K562 (cell line): ENCODE results near the gene TLE7.

ENCODE experiments used
- NFIC ChIP-seq: fragments of 450-650 bp; IDR thresholded peaks from 2 replicates; pipeline ENCODE4 v1.6.1; 2017; ENCODE audit warnings: mild to moderate bottlenecking, inconsistent platforms
- RAD51 ChIP-seq: fragments of 450-650 bp; IDR thresholded peaks from 2 replicates; pipeline ENCODE4 v1.7.1; 2016; ENCODE audit warnings: low read depth, mild to moderate bottlenecking, borderline replicate concordance
- RB1 ChIP-seq: fragments of 450-650 bp; IDR thresholded peaks from 2 replicates; pipeline ENCODE4 v1.6.1; 2017; ENCODE audit warnings: low read depth, mild to moderate bottlenecking
- SMARCC2 ChIP-seq: fragments of 450-650 bp; IDR thresholded peaks from 2 replicates; pipeline ENCODE4 v1.6.1; 2017; ENCODE audit warnings: antibody characterized with exemption, moderate library complexity, mild to moderate bottlenecking, low read depth
- SRF ChIP-seq, 2 experiments: fragments of 250-450, 450-650 bp in 1 of 2; sonication (Bioruptor Pico) in 1 of 2; sonication (generic) in 1 of 2; formaldehyde crosslinking; IDR thresholded peaks; 2 replicates each; pipeline versions ENCODE4 v1.5.0 to v1.5.1; 2020 to 2022; ENCODE audit warnings: mild to moderate bottlenecking in 1 of 2, missing genetic modification reagents in 1 of 2
- YY1 ChIP-seq, 3 experiments: IDR thresholded peaks; 2 replicates each; pipeline ENCODE4 v1.6.1; 2011; ENCODE audit warnings: low read length in 2 of 3, mild to moderate bottlenecking in 2 of 3, moderate library complexity in 2 of 3, borderline replicate concordance in 1 of 3, control low read depth in 1 of 3, low read depth in 1 of 3; ENCODE audit not compliant: insufficient read depth in 3 of 3, insufficient replicate concordance in 2 of 3, control insufficient read depth in 1 of 3, insufficient read length in 1 of 3; ENCODE audit errors: extremely low read depth in 1 of 3

- TF ChIP-seq RAD51 (no peak), SMARCC2 (no peak), RB1 (no peak), YY1 (IDR thresholded peaks at IDR 0.05; ENCODE audit: borderline replicate concordance in 1 of 3, control insufficient read depth in 1 of 3, extremely low read depth in 1 of 3, insufficient read depth in 3 of 3, insufficient read length in 1 of 3, insufficient replicate concordance in 2 of 3, low read depth in 1 of 3, low read length in 2 of 3) (no peak), SRF (CRISPR knock-in tag; IDR thresholded peaks at IDR 0.05) (no peak), NFIC (no peak)
Measured at GRCh38 chr16:71431176-71431575, 10.7 kb downstream of the TLE7 start.
